Left ventricle myocardium inferior (tissue), 1 donor: ENCODE measurements around the gene ERCC5. TPM values are rescaled to one million over a fixed set of nuclear protein-coding genes. Genes with fewer than 3 reads are reported as not detected.

ENCODE experiments used
- DNase-seq: peaks from one replicate; pipeline ENCODE4 v3.0.0-alpha.2; 2020
- H3K27ac ChIP-seq: fragments of 200-600 bp; replicated peaks from 2 replicates; pipeline ENCODE4 v1.8.0; 2021
- H3K27me3 ChIP-seq: fragments of 200-600 bp; 2 replicates; pipeline ENCODE4 v1.8.0; 2021; ENCODE audit warnings: low read depth
- H3K36me3 ChIP-seq: fragments of 200-600 bp; 2 replicates; pipeline ENCODE4 v1.8.0; 2021
- H3K4me1 ChIP-seq: fragments of 200-600 bp; 2 replicates; pipeline ENCODE4 v1.8.0; 2021
- H3K4me3 ChIP-seq: fragments of 200-600 bp; 2 replicates; pipeline ENCODE4 v1.8.0; 2021; ENCODE audit warnings: mild to moderate bottlenecking, moderate library complexity
- H3K9me3 ChIP-seq: fragments of 200-600 bp; replicated peaks from 2 replicates; pipeline ENCODE4 v1.8.0; 2021
- intact Hi-C: fragments of 100-400 bp; cut with micrococcal nuclease; formaldehyde crosslinking; loops from one replicate; pipeline ENCODE4 v1.11.0; 2022
- total RNA-seq: library from RNA; stranded (reverse); fragmentation: NEBNext Ultra II Directional; extraction: Animal tissue kit (Norgen Biotek cat#: 25700); gene quantifications from one replicate; pipeline ENCODE4 v1.2.1, GENCODE V29; 2021
- TF ChIP-seq, protein P1 (sequence below): fragments of 200-600 bp; IDR thresholded peaks from 2 replicates; pipeline ENCODE4 v1.8.0; 2021; ENCODE audit warnings: antibody characterized with exemption, mild to moderate bottlenecking, borderline replicate concordance
- donor health status: DM: no; HTN: yes; CAD: no; lungs with severe emphysema.

Gene ERCC5
- total RNA-seq, 1 donor from 2014 or later, result 30.4 TPM

DNA sequence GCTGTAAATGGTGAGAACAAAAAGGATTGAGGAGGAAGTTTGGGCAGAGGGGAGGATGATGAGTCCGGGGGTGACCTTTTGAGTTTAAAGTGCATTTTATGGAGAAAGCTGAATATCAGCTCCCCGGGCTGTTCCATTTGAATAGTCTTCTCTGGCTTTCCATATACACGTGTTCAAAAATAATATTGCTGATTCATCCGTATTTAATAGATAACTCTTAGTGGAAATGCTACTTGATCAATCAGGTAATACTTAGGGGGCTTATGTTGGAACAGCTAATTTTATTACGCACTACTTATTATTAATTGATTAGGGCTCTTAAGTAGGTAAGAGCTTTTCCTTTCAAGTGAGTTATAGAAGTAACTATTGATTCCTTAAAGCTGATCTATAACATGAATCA lies 76.4 kb downstream of the ERCC5 start:
- no peak overlapping the region for H3K4me3 ChIP-seq
- DNase-seq, result no peak
- H3K27me3 ChIP-seq, result peaks cover 7% of the 10 kb centered on the region
- TF ChIP-seq, protein P1, sequence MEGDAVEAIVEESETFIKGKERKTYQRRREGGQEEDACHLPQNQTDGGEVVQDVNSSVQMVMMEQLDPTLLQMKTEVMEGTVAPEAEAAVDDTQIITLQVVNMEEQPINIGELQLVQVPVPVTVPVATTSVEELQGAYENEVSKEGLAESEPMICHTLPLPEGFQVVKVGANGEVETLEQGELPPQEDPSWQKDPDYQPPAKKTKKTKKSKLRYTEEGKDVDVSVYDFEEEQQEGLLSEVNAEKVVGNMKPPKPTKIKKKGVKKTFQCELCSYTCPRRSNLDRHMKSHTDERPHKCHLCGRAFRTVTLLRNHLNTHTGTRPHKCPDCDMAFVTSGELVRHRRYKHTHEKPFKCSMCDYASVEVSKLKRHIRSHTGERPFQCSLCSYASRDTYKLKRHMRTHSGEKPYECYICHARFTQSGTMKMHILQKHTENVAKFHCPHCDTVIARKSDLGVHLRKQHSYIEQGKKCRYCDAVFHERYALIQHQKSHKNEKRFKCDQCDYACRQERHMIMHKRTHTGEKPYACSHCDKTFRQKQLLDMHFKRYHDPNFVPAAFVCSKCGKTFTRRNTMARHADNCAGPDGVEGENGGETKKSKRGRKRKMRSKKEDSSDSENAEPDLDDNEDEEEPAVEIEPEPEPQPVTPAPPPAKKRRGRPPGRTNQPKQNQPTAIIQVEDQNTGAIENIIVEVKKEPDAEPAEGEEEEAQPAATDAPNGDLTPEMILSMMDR, result no peak
- H3K36me3 ChIP-seq, result no peaks in the 10 kb centered on the region
- H3K9me3 ChIP-seq, result peaks cover 7% of the 10 kb centered on the region
- intact Hi-C loops, result no loop called here
- no peaks in the 10 kb centered on the region for H3K4me1 ChIP-seq
- no peak overlapping the region for H3K27ac ChIP-seq

Other genes starting within 250 kb of the ERCC5 start
- 29.0 TPM for gene TPP2, start 249.0 kb upstream of the ERCC5 start, total RNA-seq
- not detected for gene METTL21C, start 151.0 kb upstream of the ERCC5 start, total RNA-seq
- gene TEX30, start 72.2 kb upstream of the ERCC5 start, total RNA-seq, result 8.1 TPM
- 3.4 TPM for gene POGLUT2, start 47.1 kb upstream of the ERCC5 start, total RNA-seq
- 37.5 TPM for gene BIVM, start 46.9 kb upstream of the ERCC5 start, total RNA-seq
- gene SLC10A2, start 220.4 kb downstream of the ERCC5 start, total RNA-seq, result not detected